H1 (cell line): ENCODE data around the gene ELOVL2. TPM values are rescaled to one million over a fixed set of nuclear protein-coding genes. Genes with fewer than 3 reads are reported as not detected.

Experiments
- ASH2L ChIP-seq: fragments of 200-600, 300-600 bp; sonication (generic); IDR thresholded peaks from one replicate; pipeline ENCODE4 v1.7.1; 2017; ENCODE audit warnings: low read length
- KDM1A ChIP-seq: fragments of 200-600, 300-600 bp; sonication (generic); IDR thresholded peaks from 2 replicates; pipeline ENCODE4 v1.7.1; 2016; ENCODE audit warnings: mild to moderate bottlenecking, low read length, borderline replicate concordance
- MAFK ChIP-seq: IDR thresholded peaks from 2 replicates; pipeline ENCODE4 v1.6.1; 2012; ENCODE audit warnings: low read depth, mild to moderate bottlenecking, improper control_type of control experiment, low read length
- NANOG ChIP-seq: IDR thresholded peaks from 2 replicates; pipeline ENCODE4 v1.6.1; 2011; ENCODE audit warnings: low read length, low read depth, mild to moderate bottlenecking, inconsistent platforms; ENCODE audit not compliant: insufficient read depth, poor library complexity, severe bottlenecking
- POLR2AphosphoS5 ChIP-seq: IDR thresholded peaks from 2 replicates; pipeline ENCODE4 v1.6.1; 2011; ENCODE audit warnings: low read depth, low read length
- SUZ12 ChIP-seq: fragments of 200-600 bp; sonication (generic); IDR thresholded peaks from 2 replicates; pipeline ENCODE4 v1.6.1; 2012; ENCODE audit warnings: mild to moderate bottlenecking, inconsistent platforms, low read length, moderate library complexity, mixed read lengths
- TAF7 ChIP-seq: optimal IDR thresholded peaks from 2 replicates; pipeline ENCODE3; 2011; ENCODE audit warnings: low read depth, mild to moderate bottlenecking, inconsistent platforms, low read length, moderate library complexity, borderline replicate concordance
- polyA plus RNA-seq, 7 experiments: library from polyadenylated mRNA; depleted of rRNA in 3 of 7; stranded (reverse) in 5 of 7; unstranded in 2 of 7; fragments of >200 nt in 5 of 7; fragments of 200-250 nt in 2 of 7; gene quantifications; 1 replicate in 5 of 7; 2 replicates in 1 of 7; 4 replicates in 1 of 7; pipeline versions ENCODE4 v1.2.1 to v1.2.3, GENCODE V29; 2011 to 2013; ENCODE audit warnings: missing spikeins in 2 of 7, mixed read lengths in 2 of 7
- total RNA-seq: library from RNA; stranded (reverse); fragmentation: NEBNext Ultra II Directional; extraction: Animal tissue kit (Norgen Biotek cat#: 25700); gene quantifications from 2 replicates; pipeline ENCODE4 v1.2.1, GENCODE V29; 2021

ELOVL2 gene
- total and polyA plus RNA-seq, 2 of the 8 experiments (the other 6 are each of a cell fraction or from before 2014, with no cell fraction given): 0.42 to 0.89 TPM

DNA sequence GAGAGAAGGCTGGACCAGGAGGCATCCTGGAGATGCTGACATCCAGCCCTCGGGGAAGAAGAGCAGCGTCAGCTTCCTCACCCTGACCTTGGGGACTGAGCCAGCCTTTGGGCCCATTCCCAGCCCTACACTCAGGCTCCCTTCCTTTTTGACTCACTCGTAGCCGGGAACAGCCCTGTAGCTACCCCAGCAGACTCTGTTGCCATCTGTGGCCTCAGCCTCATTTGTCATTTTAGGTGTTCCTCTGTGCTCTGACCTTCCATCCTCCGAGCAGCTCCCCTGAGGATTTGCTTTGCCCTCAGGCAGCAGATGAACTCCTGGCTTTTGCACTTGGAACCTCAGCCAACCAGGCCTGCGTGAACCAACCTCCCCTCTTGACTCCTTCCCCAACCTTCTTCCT is 67.5 kb downstream of the ELOVL2 start (continued):
- TF ChIP-seq SUZ12 (no peak), KDM1A (no peak), NANOG (no peak), MAFK (no peak), POLR2AphosphoS5 (no peak), TAF7 (no peak), ASH2L (no peak)
